Measurements from ENCODE around the gene CABP7. TPM values are rescaled to one million over a fixed set of nuclear protein-coding genes. Genes with fewer than 3 reads are reported as not detected.

Gene CABP7
- total RNA-seq, 1 donor from 2014 or later = not detected

- H3K9ac ChIP-seq (ENCODE audit: low read depth in 1 of 3, low read length in 3 of 3) = peak overlapping the region in 2 of 3 donors; percentile 29 to 60
These were observed 36.1 kb downstream of the CABP7 start for GRCh38 chr22:29755889-29756288.

GRCh38 chr22:29756341-29756740 lies 36.5 kb downstream of the CABP7 start:
- H3K9ac ChIP-seq (ENCODE audit: low read depth in 1 of 3, low read length in 3 of 3) = peak overlapping the region in 1 of 3 donors; percentile 8
- peaks cover 30 to 49% (median 37%) of the 10 kb centered on the region in 3 donors for H3K4me1 ChIP-seq (ENCODE audit: control insufficient read depth in 3 of 3, insufficient read depth in 3 of 3, low read length in 3 of 3)
- no peaks in the 10 kb centered on the region for H3K9me3 ChIP-seq (ENCODE audit: control insufficient read depth in 3 of 3, low read length in 3 of 3)
- H3K36me3 ChIP-seq (ENCODE audit: control insufficient read depth in 3 of 3, insufficient read depth in 3 of 3, low read length in 3 of 3) = peaks cover 5 to 9% (median 9%) of the 10 kb centered on the region in 3 donors
- H3K27ac ChIP-seq (ENCODE audit: low read depth, low read length) = peak overlapping the region; percentile 48
- H3K27me3 ChIP-seq (ENCODE audit: control insufficient read depth in 3 of 3, insufficient read depth in 3 of 3, low read length in 3 of 3) = no peaks in the 10 kb centered on the region
- peak overlapping the region in 2 of 3 donors; percentile 18 to 52 for H3K4me3 ChIP-seq (ENCODE audit: low read length in 3 of 3)

More at GRCh38 chr22:29755889-29756288, 36.1 kb downstream of the CABP7 start:
- Histone ChIP-seq H3K27ac (ENCODE audit: low read depth, low read length) (peak overlapping the region; percentile 48), H3K4me3 (ENCODE audit: low read length in 3 of 3) (peak overlapping the region in 2 of 3 donors; percentile 18 to 52), H3K27me3 (ENCODE audit: control insufficient read depth in 3 of 3, insufficient read depth in 3 of 3, low read length in 3 of 3) (no peaks in the 10 kb centered on the region), H3K36me3 (ENCODE audit: control insufficient read depth in 3 of 3, insufficient read depth in 3 of 3, low read length in 3 of 3) (peaks cover 5 to 9% (median 9%) of the 10 kb centered on the region in 3 donors), H3K9me3 (ENCODE audit: control insufficient read depth in 3 of 3, low read length in 3 of 3) (no peaks in the 10 kb centered on the region), H3K4me1 (ENCODE audit: control insufficient read depth in 3 of 3, insufficient read depth in 3 of 3, low read length in 3 of 3) (peaks cover 30 to 54% (median 37%) of the 10 kb centered on the region in 3 donors)

- H3K4me3 ChIP-seq (ENCODE audit: low read length in 3 of 3) = no peak overlapping the region
- peaks cover 30 to 49% (median 37%) of the 10 kb centered on the region in 3 donors for H3K4me1 ChIP-seq (ENCODE audit: control insufficient read depth in 3 of 3, insufficient read depth in 3 of 3, low read length in 3 of 3)
- H3K9me3 ChIP-seq (ENCODE audit: control insufficient read depth in 3 of 3, low read length in 3 of 3) = no peaks in the 10 kb centered on the region
- H3K36me3 ChIP-seq (ENCODE audit: control insufficient read depth in 3 of 3, insufficient read depth in 3 of 3, low read length in 3 of 3) = peaks cover 5 to 9% (median 6%) of the 10 kb centered on the region in 3 donors
- no peak overlapping the region for H3K9ac ChIP-seq (ENCODE audit: low read depth in 1 of 3, low read length in 3 of 3)
- no peaks in the 10 kb centered on the region for H3K27me3 ChIP-seq (ENCODE audit: control insufficient read depth in 3 of 3, insufficient read depth in 3 of 3, low read length in 3 of 3)
- H3K27ac ChIP-seq (ENCODE audit: low read depth, low read length) = no peak overlapping the region
These were observed 37.3 kb downstream of the CABP7 start for GRCh38 chr22:29757096-29757495.

GRCh38 chr22:29758068-29758622 lies 38.3 kb downstream of the CABP7 start:
- H3K9ac ChIP-seq (ENCODE audit: low read depth in 1 of 3, low read length in 3 of 3) = no peak overlapping the region
- H3K9me3 ChIP-seq (ENCODE audit: control insufficient read depth in 3 of 3, low read length in 3 of 3) = no peaks in the 10 kb centered on the region
- no peaks in the 10 kb centered on the region for H3K27me3 ChIP-seq (ENCODE audit: control insufficient read depth in 3 of 3, insufficient read depth in 3 of 3, low read length in 3 of 3)
- no peak overlapping the region for H3K27ac ChIP-seq (ENCODE audit: low read depth, low read length)
- peaks cover 30 to 44% (median 37%) of the 10 kb centered on the region in 3 donors for H3K4me1 ChIP-seq (ENCODE audit: control insufficient read depth in 3 of 3, insufficient read depth in 3 of 3, low read length in 3 of 3)
- H3K36me3 ChIP-seq (ENCODE audit: control insufficient read depth in 3 of 3, insufficient read depth in 3 of 3, low read length in 3 of 3) = peaks cover 0 to 5% (median 3%) of the 10 kb centered on the region in 3 donors
- no peak overlapping the region for H3K4me3 ChIP-seq (ENCODE audit: low read length in 3 of 3)

GRCh38 chr22:29758959-29759358 lies 39.2 kb downstream of the CABP7 start:
- Histone ChIP-seq H3K36me3 (ENCODE audit: control insufficient read depth in 3 of 3, insufficient read depth in 3 of 3, low read length in 3 of 3) (peaks cover 0 to 4% (median under 1%) of the 10 kb centered on the region in 3 donors), H3K27ac (ENCODE audit: low read depth, low read length) (peak overlapping the region; percentile 38), H3K27me3 (ENCODE audit: control insufficient read depth in 3 of 3, insufficient read depth in 3 of 3, low read length in 3 of 3) (no peaks in the 10 kb centered on the region), H3K4me3 (ENCODE audit: low read length in 3 of 3) (peak overlapping the region in 1 of 3 donors; percentile 29), H3K9me3 (ENCODE audit: control insufficient read depth in 3 of 3, low read length in 3 of 3) (no peaks in the 10 kb centered on the region), H3K9ac (ENCODE audit: low read depth in 1 of 3, low read length in 3 of 3) (peak overlapping the region; percentile 2 to 42 (median 8)), H3K4me1 (ENCODE audit: control insufficient read depth in 3 of 3, insufficient read depth in 3 of 3, low read length in 3 of 3) (peaks cover 27 to 37% (median 33%) of the 10 kb centered on the region in 3 donors)

GRCh38 chr22:29762263-29762662 lies 42.5 kb downstream of the CABP7 start:
- no peak overlapping the region for H3K4me3 ChIP-seq (ENCODE audit: low read length in 3 of 3)
- no peaks in the 10 kb centered on the region for H3K9me3 ChIP-seq (ENCODE audit: control insufficient read depth in 3 of 3, low read length in 3 of 3)
- no peak overlapping the region for H3K27ac ChIP-seq (ENCODE audit: low read depth, low read length)
- H3K9ac ChIP-seq (ENCODE audit: low read depth in 1 of 3, low read length in 3 of 3) = no peak overlapping the region
- H3K4me1 ChIP-seq (ENCODE audit: control insufficient read depth in 3 of 3, insufficient read depth in 3 of 3, low read length in 3 of 3) = peaks cover 20 to 30% (median 20%) of the 10 kb centered on the region in 3 donors
- H3K36me3 ChIP-seq (ENCODE audit: control insufficient read depth in 3 of 3, insufficient read depth in 3 of 3, low read length in 3 of 3) = no peaks in the 10 kb centered on the region
- no peaks in the 10 kb centered on the region for H3K27me3 ChIP-seq (ENCODE audit: control insufficient read depth in 3 of 3, insufficient read depth in 3 of 3, low read length in 3 of 3)

- Histone ChIP-seq H3K27me3 (ENCODE audit: control insufficient read depth in 3 of 3, insufficient read depth in 3 of 3, low read length in 3 of 3) (no peaks in the 10 kb centered on the region), H3K9ac (ENCODE audit: low read depth in 1 of 3, low read length in 3 of 3) (peak overlapping the region; percentile 92 to 99 (median 96)), H3K36me3 (ENCODE audit: control insufficient read depth in 3 of 3, insufficient read depth in 3 of 3, low read length in 3 of 3) (peaks cover 15 to 19% (median 17%) of the 10 kb centered on the region in 3 donors), H3K4me3 (ENCODE audit: low read length in 3 of 3) (peak overlapping the region; percentile 94 to 100 (median 100)), H3K4me1 (ENCODE audit: control insufficient read depth in 3 of 3, insufficient read depth in 3 of 3, low read length in 3 of 3) (peaks cover 36 to 50% (median 37%) of the 10 kb centered on the region in 3 donors), H3K27ac (ENCODE audit: low read depth, low read length) (peak overlapping the region; percentile 97), H3K9me3 (ENCODE audit: control insufficient read depth in 3 of 3, low read length in 3 of 3) (no peaks in the 10 kb centered on the region)
These were observed 46.3 kb downstream of the CABP7 start for GRCh38 chr22:29765905-29766631.

- Histone ChIP-seq H3K4me3 (ENCODE audit: low read length in 3 of 3) (peak within 1 kb of the TSS; percentile 94 to 100 (median 100)), H3K36me3 (ENCODE audit: control insufficient read depth in 3 of 3, insufficient read depth in 3 of 3, low read length in 3 of 3) (peaks cover 17 to 20% (median 20%) of the 10 kb centered on the region in 3 donors), H3K9me3 (ENCODE audit: control insufficient read depth in 3 of 3, low read length in 3 of 3) (no peaks in the 10 kb centered on the region), H3K27ac (ENCODE audit: low read depth, low read length) (peak within 1 kb of the TSS; percentile 97), H3K27me3 (ENCODE audit: control insufficient read depth in 3 of 3, insufficient read depth in 3 of 3, low read length in 3 of 3) (no peaks in the 10 kb centered on the region), H3K4me1 (ENCODE audit: control insufficient read depth in 3 of 3, insufficient read depth in 3 of 3, low read length in 3 of 3) (peaks cover 36 to 50% (median 37%) of the 10 kb centered on the region in 3 donors), H3K9ac (ENCODE audit: low read depth in 1 of 3, low read length in 3 of 3) (peak within 1 kb of the TSS; percentile 92 to 100 (median 99))
These were observed 46.9 kb downstream of the CABP7 start, which contains the start of gene ZMAT5 for GRCh38 chr22:29766632-29767170. Gene ZMAT5 (minus strand): TSS chr22:29767007. CDS start chr22:29748544, 18,463 bp downstream.

GRCh38 chr22:29767171-29768051 lies 47.6 kb downstream of the CABP7 start, which contains the start of gene UQCR10:
Gene UQCR10 (plus strand): TSS chr22:29767369. CDS start chr22:29767399, 30 bp downstream.
- peaks cover 17 to 20% (median 20%) of the 10 kb centered on the region in 3 donors for H3K36me3 ChIP-seq (ENCODE audit: control insufficient read depth in 3 of 3, insufficient read depth in 3 of 3, low read length in 3 of 3)
- H3K4me3 ChIP-seq (ENCODE audit: low read length in 3 of 3) = peak within 1 kb of the TSS; percentile 94 to 100 (median 100)
- H3K9me3 ChIP-seq (ENCODE audit: control insufficient read depth in 3 of 3, low read length in 3 of 3) = no peaks in the 10 kb centered on the region
- H3K27me3 ChIP-seq (ENCODE audit: control insufficient read depth in 3 of 3, insufficient read depth in 3 of 3, low read length in 3 of 3) = no peaks in the 10 kb centered on the region
- peak within 1 kb of the TSS; percentile 92 to 100 (median 99) for H3K9ac ChIP-seq (ENCODE audit: low read depth in 1 of 3, low read length in 3 of 3)
- peak within 1 kb of the TSS; percentile 97 for H3K27ac ChIP-seq (ENCODE audit: low read depth, low read length)
- H3K4me1 ChIP-seq (ENCODE audit: control insufficient read depth in 3 of 3, insufficient read depth in 3 of 3, low read length in 3 of 3) = peaks cover 38 to 54% (median 38%) of the 10 kb centered on the region in 3 donors
